IPS-NIHi11 (cell line): Measurements from ENCODE around the gene AHDC1.
"Not testable (repeated sequence)": the region's sequence is repeated elsewhere in the genome, so short reads cannot be mapped to it uniquely, and the experiment has no call there.

Experiments used
- DNase-seq: peaks from one replicate; pipeline ENCODE4 v3.0.0; 2012; ENCODE audit warnings: mixed read lengths, low spot score

AHDC1 gene

DNA sequence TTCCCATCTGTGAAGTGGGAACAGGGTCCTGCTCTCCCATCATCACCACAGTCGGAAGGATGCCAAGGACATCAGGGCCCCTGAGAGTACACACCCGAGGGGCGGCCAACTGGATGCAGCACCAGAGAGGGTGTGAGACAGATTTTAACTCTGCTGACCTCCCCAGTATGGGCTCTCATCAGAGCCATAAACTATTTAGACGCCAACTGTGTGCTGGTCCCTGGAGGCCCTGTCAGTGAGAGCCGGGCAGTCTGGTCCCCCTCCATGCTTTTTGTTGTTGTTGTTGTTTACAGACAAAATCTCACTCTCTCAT lies 29.3 kb upstream of the AHDC1 start:
- no peak for DNase-seq

DNA sequence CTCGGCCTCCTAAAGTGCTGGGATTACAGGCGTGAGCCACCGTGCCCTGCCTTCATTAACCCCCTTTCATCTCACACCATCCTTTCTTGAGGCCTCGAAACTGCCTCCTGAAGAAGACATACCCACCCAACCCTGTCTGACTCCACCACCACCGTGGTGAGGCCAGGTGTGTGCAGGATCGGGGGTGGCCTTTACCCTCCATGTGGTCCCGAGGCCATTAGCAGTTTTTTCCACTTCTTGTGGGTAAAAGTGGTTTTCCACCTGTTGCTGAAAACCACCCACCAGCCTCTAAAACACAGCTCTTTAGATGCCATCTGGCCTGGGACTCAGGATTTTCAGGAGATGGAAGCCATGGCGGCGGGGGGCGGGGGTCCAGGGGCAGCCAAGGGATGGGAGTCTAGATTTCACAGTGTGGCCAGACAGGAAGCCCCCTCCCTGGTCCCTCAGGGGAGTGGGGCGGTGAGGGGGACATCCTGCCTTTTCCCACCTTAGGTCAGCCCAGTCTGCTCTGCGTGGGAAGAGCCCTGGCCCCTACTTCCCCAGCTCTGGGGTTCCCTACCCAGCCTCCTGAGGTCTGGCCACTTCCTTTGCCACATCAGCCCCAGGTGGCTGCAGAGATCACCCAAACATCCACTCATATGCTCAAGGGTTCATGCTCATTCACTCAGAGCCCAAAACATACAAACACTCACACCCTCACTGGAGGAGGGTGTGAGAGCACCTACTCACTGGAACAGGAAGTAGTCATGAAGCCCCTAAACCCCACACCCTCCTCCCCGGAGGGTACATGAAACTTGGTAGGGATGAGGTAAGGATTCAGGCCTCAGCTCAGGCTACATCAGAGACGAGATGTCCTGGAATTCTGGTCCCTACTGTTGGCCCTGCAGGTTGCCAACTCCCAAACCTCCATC lies 28.7 kb upstream of the AHDC1 start:
- DNase-seq = no peak

DNA sequence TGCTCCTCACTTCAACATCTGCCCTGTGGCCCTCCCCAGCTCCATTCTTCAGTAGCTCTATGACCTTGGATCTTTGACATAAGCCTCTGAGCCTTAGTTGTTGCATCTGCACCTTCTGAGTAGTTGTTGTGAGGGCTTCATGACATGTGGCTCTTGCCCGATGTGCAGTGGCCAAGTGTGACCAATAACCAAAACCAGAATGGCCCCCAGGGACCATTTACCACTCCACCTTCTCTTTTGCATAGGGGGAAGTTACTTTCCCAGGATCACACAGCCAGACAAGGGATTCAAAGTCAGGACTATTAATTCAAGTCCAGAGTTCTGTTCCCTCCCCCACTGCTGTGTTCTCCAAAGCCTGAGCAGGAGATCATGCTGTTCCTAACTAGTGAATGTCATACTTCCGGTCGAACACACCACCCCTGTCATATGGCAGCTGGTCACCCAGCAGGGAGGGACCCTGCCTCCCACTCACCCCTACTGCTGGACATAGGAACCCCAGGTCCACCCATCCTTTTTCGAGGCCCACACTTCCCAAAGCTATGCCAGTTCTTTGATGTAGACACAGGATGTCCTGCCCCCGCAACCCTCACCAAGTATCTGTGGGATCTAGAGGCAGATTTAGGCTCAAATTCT lies 27.0 kb upstream of the AHDC1 start:
- DNase-seq = no peak

DNA sequence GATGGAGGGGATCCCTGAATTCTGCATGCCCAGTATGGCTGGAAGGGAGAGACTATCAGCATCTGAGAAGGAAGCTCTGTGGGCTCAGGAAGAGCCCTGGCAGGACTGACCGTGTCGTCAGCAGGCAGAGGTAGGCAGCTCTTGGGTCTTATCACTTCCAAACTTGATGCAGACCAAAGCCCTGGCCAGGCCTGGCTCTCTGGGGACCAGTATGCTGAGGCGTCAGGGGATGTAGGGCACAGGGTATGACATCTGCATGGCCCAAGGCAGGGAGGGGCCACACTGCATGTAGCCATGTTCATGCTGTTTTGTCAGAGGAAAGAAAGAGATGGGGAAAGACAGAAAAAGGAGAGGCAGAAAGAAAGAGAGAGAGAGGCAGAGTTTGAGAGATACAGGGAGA lies 24.8 kb upstream of the AHDC1 start:
- no peak for DNase-seq

DNA sequence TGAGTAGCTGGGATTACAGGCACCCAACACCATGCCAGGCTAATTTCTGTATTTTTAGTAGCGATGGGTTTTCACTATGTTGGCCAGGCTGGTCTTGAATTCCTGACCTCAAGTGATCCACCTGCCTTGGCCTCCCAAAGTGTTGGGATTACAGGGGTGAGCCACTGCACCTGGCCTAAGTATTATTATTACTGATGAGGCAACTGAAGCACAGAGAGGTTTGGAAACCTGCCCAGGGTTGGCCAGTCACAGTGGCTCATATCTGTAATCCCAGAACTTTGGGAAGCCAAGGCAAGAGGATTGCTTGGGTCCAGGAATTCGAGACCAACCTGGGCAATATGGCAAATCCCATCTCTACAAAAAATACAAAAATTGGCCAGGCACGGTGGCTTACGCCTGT lies 23.8 kb upstream of the AHDC1 start:
- not testable (repeated sequence) for DNase-seq

DNA sequence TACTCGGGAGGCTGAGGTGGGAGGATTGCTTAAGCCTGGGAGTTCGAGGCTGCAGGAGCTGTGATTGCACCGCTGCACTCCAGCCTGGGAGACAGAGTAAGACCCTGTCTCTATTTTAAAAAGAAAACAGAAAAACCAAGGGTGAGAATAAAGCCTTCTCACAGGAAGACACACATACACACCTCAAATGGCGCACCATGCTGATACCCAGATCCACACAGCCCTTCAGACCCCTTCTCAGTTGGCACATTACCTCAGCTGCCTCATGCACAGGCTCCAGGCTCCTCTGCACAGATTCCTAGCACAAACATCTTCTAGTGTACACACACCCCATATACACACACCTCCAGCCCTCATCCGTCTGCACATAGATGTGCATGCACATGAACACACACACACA lies 23.1 kb upstream of the AHDC1 start:
- DNase-seq = no peak

DNA sequence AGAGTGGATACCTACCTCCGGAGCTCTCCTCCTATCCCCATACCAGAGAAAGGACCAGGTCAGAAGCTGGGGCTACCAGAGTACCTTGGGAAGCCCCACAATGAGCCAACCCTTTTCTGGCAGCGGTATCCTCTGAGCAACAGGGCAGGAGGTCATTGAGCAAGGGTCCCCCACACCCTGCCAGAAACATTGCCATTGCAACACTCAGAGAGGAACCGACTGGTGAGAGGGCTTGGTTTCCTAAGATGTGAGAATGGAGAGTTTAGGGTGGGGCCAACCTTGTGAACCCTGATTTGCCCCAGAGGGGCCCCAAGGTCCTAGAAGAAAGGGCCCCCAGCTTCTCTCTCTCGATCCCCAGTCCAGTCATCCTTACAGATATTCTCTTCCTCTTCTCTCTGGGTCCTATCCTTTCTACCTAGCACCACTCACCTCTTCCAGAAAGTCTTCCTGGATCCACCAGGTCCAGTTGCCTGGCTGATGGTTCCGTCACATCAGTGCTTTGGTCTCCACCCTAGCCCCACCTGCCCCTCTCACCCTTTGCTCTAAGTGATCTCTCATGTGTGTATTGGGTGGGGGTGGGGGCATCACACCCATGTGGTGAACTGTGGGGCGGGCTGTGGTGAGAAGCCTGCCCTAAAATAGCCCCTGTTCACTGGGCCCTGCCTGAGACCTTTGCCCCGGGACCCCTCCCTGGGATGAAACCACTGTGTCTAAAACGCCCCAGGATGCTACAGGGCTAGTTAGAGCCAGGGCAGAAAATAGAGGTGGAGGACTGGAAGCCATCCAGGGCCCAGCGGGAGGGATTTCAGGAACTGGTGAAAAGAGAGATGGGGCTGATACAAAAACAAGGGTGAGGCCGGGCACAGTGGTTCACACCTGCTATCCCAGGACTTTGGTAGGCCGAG lies 22.3 kb upstream of the AHDC1 start:
- no peak for DNase-seq

DNA sequence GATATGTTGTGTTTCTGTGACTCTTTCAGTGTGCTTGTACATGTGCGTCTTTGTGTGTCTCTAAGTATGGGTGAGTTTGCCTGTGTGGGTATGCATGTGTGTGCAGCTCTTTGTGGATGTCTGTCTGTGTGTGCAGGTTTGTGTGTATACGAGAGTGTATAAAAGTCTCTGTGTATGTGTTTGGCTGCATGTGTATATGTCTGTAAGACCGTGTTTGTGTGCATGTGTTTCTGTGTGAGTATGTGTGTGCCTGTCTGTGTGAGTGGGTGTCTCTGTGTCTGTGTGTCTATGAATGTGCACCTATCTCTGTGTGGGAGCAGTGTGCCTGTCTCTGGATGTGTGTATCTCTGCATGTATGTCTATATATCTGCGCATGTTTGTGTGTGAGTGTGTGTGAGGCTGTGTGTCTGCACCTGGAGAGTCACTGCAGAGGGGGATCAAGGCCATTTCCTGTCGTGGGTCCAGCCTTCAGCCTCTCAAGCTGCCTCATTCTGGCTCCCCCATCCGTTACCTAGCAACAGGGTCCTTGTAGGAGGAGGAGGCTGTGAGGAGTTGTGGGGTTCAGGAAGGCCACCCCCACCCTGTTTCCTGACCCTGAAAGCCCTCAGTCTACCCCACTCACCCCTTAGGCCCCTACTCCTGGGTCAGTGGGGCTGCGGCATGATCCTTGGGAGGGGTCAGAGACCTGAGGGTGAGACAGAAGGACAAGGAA lies 20.7 kb upstream of the AHDC1 start:
- DNase-seq = no peak

DNA sequence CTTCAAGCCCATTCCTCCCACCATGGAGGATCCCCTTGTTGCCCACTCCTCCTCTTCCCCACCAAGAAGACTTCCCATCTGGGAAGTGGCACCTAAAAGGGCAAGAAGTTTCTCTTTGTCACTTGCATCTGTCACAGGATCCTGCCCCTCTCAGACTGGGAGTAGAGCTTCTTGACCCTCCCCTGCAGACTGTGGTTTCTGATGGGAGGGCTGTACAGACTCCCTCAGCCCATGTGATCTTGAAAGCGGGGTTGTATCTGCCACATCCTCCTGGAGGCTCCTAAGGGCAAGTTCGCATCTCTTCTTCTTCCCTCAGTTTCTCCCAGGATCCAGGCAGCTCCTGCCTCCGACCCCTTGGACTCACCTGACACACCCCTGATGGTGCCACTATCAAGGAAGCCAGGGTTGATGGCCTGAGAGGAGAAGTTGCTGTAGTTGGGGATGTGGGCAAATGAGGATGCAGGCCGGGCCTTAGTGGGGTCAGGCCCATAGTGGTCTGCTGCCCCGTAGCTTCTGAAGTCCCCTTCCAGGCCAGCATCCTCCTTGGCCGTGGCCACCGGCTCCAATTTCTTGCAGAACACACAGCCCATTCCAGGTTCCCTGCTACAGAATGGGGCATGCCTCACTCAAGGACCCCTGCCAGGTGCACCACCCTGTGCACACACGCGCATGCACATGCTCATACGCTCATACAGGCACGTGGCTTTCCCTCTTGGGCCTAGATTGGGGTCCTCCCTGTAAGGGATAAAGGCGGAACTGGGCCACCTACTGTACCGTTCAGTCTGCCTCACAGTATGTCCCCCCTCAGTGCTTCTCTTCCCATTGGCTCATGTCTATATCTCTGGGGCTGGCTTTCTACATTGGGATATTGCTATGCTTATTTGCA lies 19.6 kb upstream of the AHDC1 start:
- no peak for DNase-seq

DNA sequence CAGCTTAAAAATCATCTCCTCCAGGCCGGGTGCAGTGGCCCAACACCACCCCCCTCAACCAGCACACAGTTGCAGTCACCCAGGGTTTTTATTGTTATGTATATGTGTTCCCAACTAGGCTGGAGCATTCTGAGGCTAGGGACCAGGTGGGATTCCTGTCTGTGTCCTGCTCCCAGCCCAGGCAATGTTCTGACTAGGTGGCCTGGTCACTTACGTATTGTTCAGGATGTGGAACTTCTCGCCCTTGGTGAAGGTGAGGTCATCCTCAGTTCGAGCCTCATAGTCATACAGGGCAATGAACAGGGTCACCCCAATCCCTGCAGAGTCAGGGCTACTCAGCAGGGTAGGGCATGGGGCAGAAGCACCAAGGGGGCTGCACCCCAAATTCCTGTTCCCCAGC lies 18.9 kb upstream of the AHDC1 start:
- DNase-seq = peak; percentile 43

DNA sequence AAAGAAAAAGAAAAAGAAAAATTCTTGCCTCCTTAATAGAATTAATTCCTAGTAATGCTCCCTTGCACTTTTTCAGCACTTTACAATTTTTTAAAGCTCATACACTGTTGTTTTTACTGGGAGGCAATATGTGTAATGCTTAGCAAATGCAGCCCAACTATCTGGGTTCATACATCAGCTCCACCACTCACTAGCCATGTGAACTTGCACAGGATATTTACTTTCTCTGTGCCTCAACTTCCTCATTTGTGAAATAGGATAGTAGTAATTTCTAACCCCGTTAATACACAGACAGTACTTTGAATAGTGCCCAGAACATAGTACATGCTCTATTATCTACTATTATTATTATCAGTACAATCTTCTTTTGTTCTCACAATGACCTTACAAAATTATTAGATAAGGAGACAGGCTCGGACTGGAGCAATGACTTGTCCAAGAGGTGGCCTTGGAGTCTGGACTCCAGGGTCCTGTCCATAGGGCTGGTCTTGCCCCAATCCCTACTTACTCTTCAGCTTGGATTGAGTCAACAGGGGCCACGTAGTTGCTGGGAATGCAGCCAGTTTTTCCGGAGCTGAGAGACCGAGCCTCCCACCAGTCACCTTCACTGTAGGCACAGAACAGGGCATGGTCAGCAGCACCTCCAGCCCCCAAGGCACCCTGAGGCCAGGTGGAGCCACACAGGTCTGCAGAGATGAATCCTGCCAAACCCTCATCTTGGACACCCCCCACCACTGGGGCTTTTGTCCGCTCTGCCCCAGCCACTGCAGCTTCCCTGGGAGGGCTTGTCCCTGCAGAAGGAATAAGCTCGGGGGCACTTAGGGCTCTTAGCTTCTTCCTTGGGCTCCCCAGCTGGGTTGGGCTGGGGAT lies 17.3 kb upstream of the AHDC1 start:
- no peak for DNase-seq

DNA sequence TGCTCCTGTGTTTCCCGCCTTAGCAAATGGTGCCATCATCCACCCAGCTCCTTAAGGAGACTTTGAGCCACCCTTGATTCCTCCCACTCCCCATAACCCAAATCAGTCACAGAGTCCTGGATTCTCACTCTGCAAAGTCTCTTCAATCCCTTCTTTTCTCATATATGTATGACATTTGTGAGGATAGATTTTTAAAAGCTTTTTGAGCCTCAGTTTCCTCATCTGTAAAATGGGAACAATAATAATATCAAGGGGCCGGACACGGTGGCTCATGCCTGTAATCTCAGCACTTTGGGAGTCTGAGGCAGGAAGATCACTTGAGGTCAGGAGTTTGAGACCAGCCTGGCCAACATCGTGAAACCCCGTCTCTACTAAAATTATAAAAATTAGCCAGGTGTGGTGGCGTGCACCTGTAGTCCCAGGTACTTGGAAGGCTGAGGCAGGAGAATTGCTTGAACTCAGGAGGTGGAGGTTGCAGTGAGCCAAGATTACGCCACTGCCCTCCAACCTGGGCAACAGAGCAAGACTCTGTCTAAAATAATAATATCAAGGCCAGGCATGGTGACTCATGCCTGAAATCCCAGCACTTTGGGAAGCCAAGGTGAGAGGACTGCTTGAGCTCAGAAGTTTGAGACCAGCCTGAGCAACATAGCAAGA lies 16.0 kb upstream of the AHDC1 start:
- DNase-seq = not testable (repeated sequence)

DNA sequence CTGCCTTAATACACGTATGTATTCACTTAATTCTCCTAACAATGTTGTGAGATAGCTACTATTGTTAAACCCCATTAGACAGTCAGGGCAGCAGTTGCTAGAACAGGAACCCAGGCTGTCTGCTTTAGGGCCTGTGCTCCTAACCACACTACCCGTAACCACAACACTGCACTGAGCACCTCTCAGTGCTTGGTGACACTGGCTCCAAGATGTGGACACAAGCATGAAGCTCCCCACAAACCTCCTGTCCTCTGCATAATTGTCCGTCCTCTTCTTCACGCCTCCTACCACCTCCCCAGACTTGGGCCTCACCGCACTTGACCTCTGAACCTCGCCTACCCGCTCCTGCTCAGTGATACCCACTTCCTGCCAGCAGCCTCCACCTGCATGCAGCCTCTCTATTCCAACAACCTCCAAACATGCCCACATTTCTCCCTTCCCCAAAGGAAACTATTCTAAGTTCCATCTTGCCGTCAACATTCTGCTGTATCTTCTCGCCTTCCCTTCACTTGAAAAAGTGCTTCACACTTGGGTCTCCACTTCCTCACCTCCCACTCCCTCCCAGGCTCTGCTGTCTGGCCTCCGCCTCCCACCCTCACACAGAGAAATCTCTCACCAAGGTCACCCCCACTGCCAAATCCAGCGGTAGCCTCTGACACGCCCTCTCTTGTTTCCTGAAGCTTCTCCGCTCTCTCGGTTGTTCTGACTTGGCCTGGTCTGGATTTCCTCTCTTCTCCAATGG lies 14.6 kb upstream of the AHDC1 start:
- DNase-seq = no peak

DNA sequence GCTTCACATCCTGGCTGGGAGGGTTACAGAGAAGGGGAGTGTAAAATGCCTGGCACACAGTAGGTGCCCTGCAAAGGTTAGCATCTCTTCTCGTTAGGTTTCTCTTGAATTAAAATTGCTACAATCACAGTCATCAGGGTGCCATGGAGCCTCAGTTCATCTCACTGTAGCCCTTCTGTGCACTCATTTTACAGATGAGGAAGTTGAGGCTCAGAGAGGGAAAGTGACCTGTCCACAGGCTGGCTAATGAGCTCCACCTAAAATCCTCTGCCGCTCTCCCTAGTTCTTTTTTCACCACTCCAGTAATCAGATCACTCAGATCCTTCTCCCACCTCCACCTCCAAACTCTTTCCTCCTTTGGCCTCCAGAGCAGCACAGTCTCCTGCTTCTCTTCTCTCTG lies 13.5 kb upstream of the AHDC1 start:
- no peak for DNase-seq

DNA sequence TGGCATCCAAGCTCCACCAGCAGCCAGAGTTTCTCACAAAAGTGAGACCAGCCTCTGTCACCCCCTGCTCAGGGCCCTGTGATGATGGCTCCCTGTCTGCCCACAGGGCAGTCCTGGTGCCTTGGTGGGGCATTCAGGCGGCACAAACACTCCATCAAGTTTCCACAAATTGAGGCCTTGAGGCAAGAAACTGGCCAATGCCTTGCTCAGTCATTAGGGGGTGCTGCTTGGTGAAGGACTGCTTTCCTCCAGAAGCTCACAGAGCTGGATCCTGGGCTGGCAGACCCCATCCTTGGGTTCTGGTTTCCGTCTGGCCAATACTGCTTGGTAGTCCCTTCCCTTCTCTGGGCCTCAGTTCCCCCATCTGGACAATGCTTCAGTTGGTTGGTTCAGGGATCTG lies 12.5 kb upstream of the AHDC1 start:
- no peak for DNase-seq

DNA sequence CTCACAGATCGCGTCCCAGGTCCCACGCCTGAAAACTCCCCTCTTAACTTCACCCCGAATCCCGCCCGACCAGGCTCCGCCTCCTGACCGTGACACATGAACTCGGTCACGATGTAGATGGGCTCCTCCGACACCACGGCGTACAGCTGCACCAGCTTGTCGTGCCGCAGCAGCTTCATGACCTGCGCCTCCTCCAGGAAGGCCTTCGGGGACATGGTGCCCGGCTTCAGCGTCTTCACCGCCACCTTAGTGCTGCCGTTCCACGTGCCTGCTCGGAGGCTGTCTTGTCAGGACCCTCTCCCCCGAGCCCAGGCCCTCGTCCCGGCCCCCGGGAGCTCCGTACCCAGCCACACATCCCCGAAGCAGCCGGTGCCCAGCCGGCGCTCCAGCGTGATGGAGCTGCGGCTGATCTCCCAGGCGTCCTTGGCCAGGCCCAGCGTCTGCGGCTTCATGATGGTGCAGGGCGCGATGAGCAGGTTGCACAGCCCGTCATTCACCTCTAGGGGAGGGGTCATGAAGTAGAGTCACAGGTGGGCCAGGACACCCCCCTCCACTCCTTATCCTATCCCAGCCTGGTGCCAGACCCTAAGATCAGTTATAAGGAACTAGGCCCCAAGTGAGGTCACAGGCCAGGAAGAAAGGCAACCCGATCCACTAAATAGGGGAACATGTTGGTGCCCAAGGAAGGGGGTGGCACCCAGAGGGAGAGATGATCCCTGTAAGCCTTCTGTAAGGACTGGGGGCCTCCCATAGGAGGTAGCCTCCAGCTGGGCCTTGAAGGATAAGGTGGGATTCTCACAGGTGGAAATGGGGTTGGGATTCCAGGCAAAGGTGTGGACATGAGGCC lies 11.6 kb upstream of the AHDC1 start:
- DNase-seq = no peak

DNA sequence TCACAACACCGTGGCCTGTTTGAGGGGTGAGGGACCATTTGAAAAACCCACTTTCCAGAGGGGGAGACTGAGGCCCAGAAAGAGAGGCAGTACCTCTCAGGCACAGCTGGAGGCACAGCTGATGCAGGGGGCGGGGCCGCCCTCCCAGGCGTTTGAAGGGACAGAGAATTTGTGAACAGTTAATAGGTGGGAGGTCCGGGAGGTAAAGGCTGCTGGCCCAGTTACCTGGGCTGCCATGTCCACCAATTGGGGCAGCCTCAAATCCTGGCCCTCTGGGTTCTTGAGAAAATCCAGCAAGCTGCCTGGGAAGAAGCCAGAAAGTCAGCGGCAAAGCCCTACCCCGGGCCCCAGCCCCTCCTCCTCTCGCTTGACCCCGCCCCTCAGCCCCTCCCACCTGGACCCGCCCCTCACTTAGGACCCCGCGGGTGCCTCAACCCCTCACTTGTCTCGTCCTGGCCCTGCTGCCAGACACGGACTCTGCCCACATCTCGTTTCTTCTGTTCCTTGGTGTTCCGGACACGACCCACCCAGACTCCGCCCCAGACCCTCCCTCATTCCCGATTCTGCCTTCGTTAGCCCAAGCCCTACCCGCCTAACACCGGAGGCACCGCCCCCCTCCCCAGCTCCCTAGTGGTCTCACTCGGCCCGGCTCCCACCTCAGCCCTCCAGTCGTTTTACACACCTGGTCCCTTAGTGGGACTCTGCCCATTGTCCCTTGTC lies 10.8 kb upstream of the AHDC1 start:
- peak; percentile 87 for DNase-seq
